Tibial nerve (tissue), 4 donors: Measurements from ENCODE around the gene PSG4. TPM values are rescaled to one million over a fixed set of nuclear protein-coding genes. Genes with fewer than 3 reads are reported as not detected.
"Not testable (repeated sequence)": the region's sequence is repeated elsewhere in the genome, so short reads cannot be mapped to it uniquely, and the experiment has no call there.

Source experiments
- DNase-seq, 2 donors: peaks; one replicate each; pipeline ENCODE4 v3.0.0-alpha.2; 2019; ENCODE audit warnings: low spot score in 2 of 2
- H3K27ac ChIP-seq, 4 donors: fragments of 200-600 bp; sonication (generic) in 3 of 4; one replicate each; pipeline ENCODE4 v1.5.1; 2017 to 2019; ENCODE audit warnings: mild to moderate bottlenecking in 1 of 4
- H3K27me3 ChIP-seq, 2 donors: fragments of 200-600 bp; sonication (generic) in 1 of 2; one replicate each; pipeline versions ENCODE4 v1.5.1 to v1.6.0; 2017 to 2019
- H3K36me3 ChIP-seq, 3 donors: fragments of 200-600 bp; sonication (generic); one replicate each; pipeline ENCODE4 v1.5.1; 2018 to 2019
- H3K4me1 ChIP-seq, 4 donors: fragments of 200-600 bp; sonication (generic) in 3 of 4; one replicate each; pipeline ENCODE4 v1.5.1; 2017 to 2019
- H3K4me3 ChIP-seq, 4 donors: fragments of 200-600 bp; sonication (generic) in 3 of 4; one replicate each; pipeline ENCODE4 v1.5.1; 2017 to 2019; ENCODE audit warnings: mild to moderate bottlenecking in 1 of 4, moderate library complexity in 1 of 4
- H3K9me3 ChIP-seq, 4 donors: fragments of 200-600 bp; sonication (generic) in 3 of 4; one replicate each; pipeline ENCODE4 v1.5.1; 2017 to 2019
- CTCF ChIP-seq, 5 experiments: fragments of 200-600 bp in 3 of 5; fragments of 450-650 bp in 2 of 5; sonication (generic) in 3 of 5; IDR thresholded peaks; one replicate each; pipeline ENCODE4 v1.5.1; 2016 to 2019; ENCODE audit warnings: antibody characterized with exemption in 5 of 5, mild to moderate bottlenecking in 3 of 5, moderate library complexity in 2 of 5
- EP300 ChIP-seq, 2 donors: sonication (generic); formaldehyde crosslinking; IDR thresholded peaks; one replicate each; pipeline ENCODE4 v1.6.1; 2017; ENCODE audit warnings: antibody characterized with exemption in 2 of 2, mild to moderate bottlenecking in 1 of 2
- POLR2A ChIP-seq, 2 donors: fragments of 450-650 bp; IDR thresholded peaks; one replicate each; pipeline ENCODE4 v1.6.1; 2017; ENCODE audit warnings: antibody characterized with exemption in 2 of 2, mild to moderate bottlenecking in 2 of 2, moderate library complexity in 2 of 2
- WGBS, 2 donors: methylation state at CpG; one replicate each; pipeline ENCODE4 v1.1.5; 2018; 5-methylcytosine and 5-hydroxymethylcytosine counted together
- total RNA-seq, 4 donors: library from RNA; depleted of rRNA; stranded (reverse); fragments of >200 nt; gene quantifications; one replicate each; pipeline ENCODE4 v1.1.0, GENCODE V29; 2016

The PSG4 gene
- total RNA-seq, 4 donors from 2014 or later = not detected

- WGBS, 2 donors = 86 to 94% methylated on average over 2 of the region's 2 CpGs
- DNase-seq = no peak
Measured at GRCh38 chr19:43224855-43225253, 19.4 kb upstream of the PSG4 start.

GRCh38 chr19:43224201-43224854 lies 18.9 kb upstream of the PSG4 start:
- not testable (repeated sequence) for H3K4me1 ChIP-seq, H3K36me3 ChIP-seq, H3K27me3 ChIP-seq, DNase-seq, H3K4me3 ChIP-seq, H3K27ac ChIP-seq
- 70 to 74% methylated on average over 5 of the region's 5 CpGs for WGBS, 2 donors
- peaks cover 0 to 36% (median 4%) of the 10 kb centered on the region in 4 donors for H3K9me3 ChIP-seq

More at GRCh38 chr19:43224855-43225253, 19.4 kb upstream of the PSG4 start:
- Histone ChIP-seq H3K9me3 (peaks cover 0 to 41% (median 5%) of the 10 kb centered on the region in 4 donors), H3K27me3 (no peaks in the 10 kb centered on the region), H3K4me3 (no peak overlapping the region), H3K36me3 (no peaks in the 10 kb centered on the region), H3K4me1 (no peaks in the 10 kb centered on the region), H3K27ac (no peak overlapping the region)
- TF ChIP-seq EP300 (IDR thresholded peaks at IDR 0.05) (no peak), POLR2A (IDR thresholded peaks at IDR 0.05) (no peak)

GRCh38 chr19:43221891-43222290 lies 16.5 kb upstream of the PSG4 start:
- DNase-seq, H3K27ac ChIP-seq, H3K4me1 ChIP-seq, H3K27me3 ChIP-seq, H3K36me3 ChIP-seq, H3K4me3 ChIP-seq: not testable (repeated sequence)
- H3K9me3 ChIP-seq = peaks cover 0 to 14% (median 0%) of the 10 kb centered on the region in 4 donors
- WGBS, 2 donors = 92 to 97% methylated on average over 10 to 19 of the region's 22 CpGs

- not testable (repeated sequence) for DNase-seq, H3K27me3 ChIP-seq, H3K9me3 ChIP-seq, H3K36me3 ChIP-seq, H3K4me1 ChIP-seq, H3K27ac ChIP-seq, H3K4me3 ChIP-seq
- 81 to 86% methylated on average over 3 to 4 of the region's 4 CpGs for WGBS, 2 donors
Measured at GRCh38 chr19:43219136-43219535, 13.7 kb upstream of the PSG4 start.

- H3K27me3 ChIP-seq, H3K9me3 ChIP-seq, H3K4me3 ChIP-seq, H3K27ac ChIP-seq, H3K4me1 ChIP-seq, DNase-seq, H3K36me3 ChIP-seq: not testable (repeated sequence)
- WGBS, 2 donors = 43 to 67% methylated on average over 2 of the region's 2 CpGs
Measured at GRCh38 chr19:43215881-43216280, 10.4 kb upstream of the PSG4 start.

GRCh38 chr19:43207991-43208390 lies 2.6 kb upstream of the PSG4 start:
- Histone ChIP-seq H3K36me3 (no peaks in the 10 kb centered on the region), H3K4me3 (no peak overlapping the region), H3K27me3 (no peaks in the 10 kb centered on the region), H3K27ac (no peak overlapping the region), H3K9me3 (no peaks in the 10 kb centered on the region), H3K4me1 (no peaks in the 10 kb centered on the region)
- TF ChIP-seq POLR2A (IDR thresholded peaks at IDR 0.05) (no peak), EP300 (IDR thresholded peaks at IDR 0.05) (no peak), CTCF (IDR thresholded peaks at IDR 0.05) (no peak)
- no peak for DNase-seq
- 67 to 70% methylated on average over 4 of the region's 4 CpGs for whole genome bisulfite sequencing, 2 donors

GRCh38 chr19:43207174-43207573 lies 1.7 kb upstream of the PSG4 start:
- 47 to 51% methylated on average over 8 of the region's 8 CpGs for WGBS, 2 donors
- H3K27me3 ChIP-seq, H3K36me3 ChIP-seq, H3K4me3 ChIP-seq, DNase-seq, H3K4me1 ChIP-seq, H3K9me3 ChIP-seq, H3K27ac ChIP-seq: not testable (repeated sequence)
- TF ChIP-seq CTCF (IDR thresholded peaks at IDR 0.05) = peak in 1 of 5 experiments; percentile 15

GRCh38 chr19:43203611-43204010 lies 1.8 kb downstream of the PSG4 start:
- not testable (repeated sequence) for H3K9me3 ChIP-seq, H3K27ac ChIP-seq, H3K4me1 ChIP-seq, H3K27me3 ChIP-seq, DNase-seq, H3K4me3 ChIP-seq, H3K36me3 ChIP-seq
- WGBS, 2 donors = 83 to 87% methylated on average over 7 of the region's 7 CpGs

GRCh38 chr19:43201891-43202290 lies 3.5 kb downstream of the PSG4 start:
- not testable (repeated sequence) for H3K4me1 ChIP-seq, H3K27ac ChIP-seq, DNase-seq, H3K36me3 ChIP-seq, H3K4me3 ChIP-seq, H3K27me3 ChIP-seq, H3K9me3 ChIP-seq
- 66 to 81% methylated on average over 2 of the region's 2 CpGs for whole genome bisulfite sequencing, 2 donors

- H3K36me3 ChIP-seq, DNase-seq, H3K4me3 ChIP-seq, H3K27me3 ChIP-seq, H3K4me1 ChIP-seq, H3K9me3 ChIP-seq, H3K27ac ChIP-seq: not testable (repeated sequence)
- WGBS, 2 donors = 69 to 93% methylated on average over 7 of the region's 7 CpGs
Measured at GRCh38 chr19:43201337-43201801, 4.1 kb downstream of the PSG4 start.

GRCh38 chr19:43198686-43199419 lies 6.6 kb downstream of the PSG4 start:
- H3K27me3 ChIP-seq, H3K4me1 ChIP-seq, H3K36me3 ChIP-seq, DNase-seq, H3K27ac ChIP-seq, H3K4me3 ChIP-seq, H3K9me3 ChIP-seq: not testable (repeated sequence)
- WGBS, 2 donors = 47 to 58% methylated on average over 5 of the region's 5 CpGs
